ENCODE results near the gene ZNF23. TPM values are rescaled to one million over a fixed set of nuclear protein-coding genes. Genes with fewer than 3 reads are reported as not detected.

ZNF23 gene
- total and polyA plus RNA-seq, 10 of the 15 experiments (the other 5 are each of a cell fraction or from before 2014, with no cell fraction given), result 3.6 to 11.5 (median 8.7) TPM

DNA sequence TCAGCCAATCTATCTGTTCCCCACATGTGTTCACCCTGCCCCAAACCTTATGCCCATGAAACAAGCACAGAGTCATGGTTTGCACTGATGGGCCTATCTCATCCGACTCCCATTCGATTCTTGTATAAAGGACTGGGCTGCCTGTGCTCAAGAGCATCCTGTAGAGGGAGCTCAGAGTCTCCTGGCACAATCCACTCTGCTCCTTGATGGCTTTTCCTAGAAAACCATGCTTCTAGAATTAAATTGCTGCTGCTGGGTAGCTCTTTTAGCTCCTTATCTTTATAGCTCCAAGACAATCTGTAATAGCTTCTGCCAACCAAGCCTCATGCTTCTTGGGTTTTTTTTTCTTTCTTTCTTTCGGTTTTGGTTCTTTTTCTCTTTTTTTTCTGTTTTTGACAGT, 17.4 kb upstream of the ZNF23 start:
- CTCF ChIA-PET, result interaction anchor here (1.0 to 1.1 kb wide), 3 partner anchors 19 to 56 kb away, joined by 4 to 8 read pairs (median 5); no protein-coding TSS in a partner anchor
- Histone ChIP-seq H3K9me3 (replicated peaks; ENCODE audit: control insufficient read depth, insufficient read depth, low read length) (no peaks in the 10 kb centered on the region), H3K4me1 (ENCODE audit: control insufficient read depth, insufficient read depth, low read length) (peaks cover 3% of the 10 kb centered on the region), H3K4me3 (no peak overlapping the region), H2AFZ (ENCODE audit: control insufficient read depth, low read depth, low read length) (no peak overlapping the region), H3K79me2 (ENCODE audit: control insufficient read depth, insufficient read depth, low read length) (peaks cover 1% of the 10 kb centered on the region; the same call in 1 of the 2 replicates), H3K9ac (ENCODE audit: control insufficient read depth, insufficient read depth, low read length) (no peak overlapping the region), H4K20me1 (ENCODE audit: control insufficient read depth, insufficient read depth) (no peaks in the 10 kb centered on the region), H3K27me3 (replicated peaks in 1 of 2; ENCODE audit: control insufficient read depth in 2 of 2, insufficient read depth in 2 of 2, low read length in 1 of 2) (no peaks in the 10 kb centered on the region), H3K36me3 (ENCODE audit: control insufficient read depth in 2 of 2, insufficient read depth in 2 of 2, low read length in 1 of 2) (no peaks in the 10 kb centered on the region), H3K27ac (ENCODE audit: control insufficient read depth, insufficient read depth) (no peak overlapping the region), H3K4me2 (ENCODE audit: control insufficient read depth, insufficient read depth) (no peak overlapping the region)
- ATAC-seq, result 0 out of 3 replicates have a peak, but pooled peaks have one; percentile 17
- BruUV-seq (replicated peaks), result no TSS peak
- DNase-seq (ENCODE audit: low read depth, low spot score), result no peak
- in situ Hi-C loops (cut with MboI), result no loop called here
- intact Hi-C loops (cut with micrococcal nuclease; ENCODE audit: unreplicated experiment), result no loop called here
- SMC1A ChIA-PET (ENCODE audit: uncharacterized antibody, unreplicated experiment), result interaction anchor here (0.9 to 1.0 kb wide), 2 partner anchors 20 to 131 kb away, joined by 4 to 5 read pairs; no protein-coding TSS in a partner anchor
- 84% methylated on average over 3 of the region's 3 CpGs for WGBS (ENCODE audit: insufficient coverage, insufficient replicate concordance, low lambda C conversion rate, missing lambda C conversion rate)
- RAD21 ChIA-PET (ENCODE audit: unreplicated experiment), result interaction anchor here (1.0 to 1.1 kb wide), 2 partner anchors 20 to 131 kb away, joined by 3 to 4 read pairs; no protein-coding TSS in a partner anchor
- FAIRE-seq, result no peak
- POLR2A ChIA-PET, result no interaction called here
- TF ChIP-seq LARP7 (IDR thresholded peaks at IDR 0.05) (no peak), EP300 (IDR thresholded peaks at IDR 0.05; ENCODE audit: borderline replicate concordance in 1 of 2, control insufficient read depth in 1 of 2, low read depth in 2 of 2, low read length in 2 of 2) (no peak), KAT2A (conservative IDR thresholded peaks at IDR 0.05; ENCODE audit: control insufficient read depth, low read depth, low read length) (no peak), RUNX3 (IDR thresholded peaks at IDR 0.05; ENCODE audit: low read length) (no peak), IKZF1 (conservative IDR thresholded peaks at IDR 0.05) (no peak), POLR2A (IDR thresholded peaks at IDR 0.05; ENCODE audit: low read depth, low read length) (no peak), PML (IDR thresholded peaks at IDR 0.05; ENCODE audit: low read length) (no peak), BMI1 (IDR thresholded peaks at IDR 0.05; ENCODE audit: borderline replicate concordance) (no peak), ESRRA (IDR thresholded peaks at IDR 0.05; ENCODE audit: low read length) (no peak), RAD21 (IDR thresholded peaks at IDR 0.05; ENCODE audit: insufficient read depth, low read depth, low read length) (peak; percentile 24; the same call in 1 of the 2 replicates), SMC3 (IDR thresholded peaks at IDR 0.05; ENCODE audit: borderline replicate concordance, low read length) (peak; percentile 11; the same call in 1 of the 2 replicates), RELA (IDR thresholded peaks at IDR 0.05; ENCODE audit: borderline replicate concordance, partially characterized antibody) (no peak)
- TF ChIP-seq, protein P1, sequence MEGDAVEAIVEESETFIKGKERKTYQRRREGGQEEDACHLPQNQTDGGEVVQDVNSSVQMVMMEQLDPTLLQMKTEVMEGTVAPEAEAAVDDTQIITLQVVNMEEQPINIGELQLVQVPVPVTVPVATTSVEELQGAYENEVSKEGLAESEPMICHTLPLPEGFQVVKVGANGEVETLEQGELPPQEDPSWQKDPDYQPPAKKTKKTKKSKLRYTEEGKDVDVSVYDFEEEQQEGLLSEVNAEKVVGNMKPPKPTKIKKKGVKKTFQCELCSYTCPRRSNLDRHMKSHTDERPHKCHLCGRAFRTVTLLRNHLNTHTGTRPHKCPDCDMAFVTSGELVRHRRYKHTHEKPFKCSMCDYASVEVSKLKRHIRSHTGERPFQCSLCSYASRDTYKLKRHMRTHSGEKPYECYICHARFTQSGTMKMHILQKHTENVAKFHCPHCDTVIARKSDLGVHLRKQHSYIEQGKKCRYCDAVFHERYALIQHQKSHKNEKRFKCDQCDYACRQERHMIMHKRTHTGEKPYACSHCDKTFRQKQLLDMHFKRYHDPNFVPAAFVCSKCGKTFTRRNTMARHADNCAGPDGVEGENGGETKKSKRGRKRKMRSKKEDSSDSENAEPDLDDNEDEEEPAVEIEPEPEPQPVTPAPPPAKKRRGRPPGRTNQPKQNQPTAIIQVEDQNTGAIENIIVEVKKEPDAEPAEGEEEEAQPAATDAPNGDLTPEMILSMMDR (IDR thresholded peaks at IDR 0.05 in 2 of 3, conservative IDR thresholded peaks at IDR 0.05 in 1 of 3; ENCODE audit: control insufficient read depth in 2 of 3, extremely low read depth in 1 of 3, insufficient read depth in 1 of 3, low read depth in 3 of 3, low read length in 3 of 3), result peak; percentile 40 to 45 (median 44); a peak in 5 of 6 replicates
- TF ChIP-seq, protein P2, sequence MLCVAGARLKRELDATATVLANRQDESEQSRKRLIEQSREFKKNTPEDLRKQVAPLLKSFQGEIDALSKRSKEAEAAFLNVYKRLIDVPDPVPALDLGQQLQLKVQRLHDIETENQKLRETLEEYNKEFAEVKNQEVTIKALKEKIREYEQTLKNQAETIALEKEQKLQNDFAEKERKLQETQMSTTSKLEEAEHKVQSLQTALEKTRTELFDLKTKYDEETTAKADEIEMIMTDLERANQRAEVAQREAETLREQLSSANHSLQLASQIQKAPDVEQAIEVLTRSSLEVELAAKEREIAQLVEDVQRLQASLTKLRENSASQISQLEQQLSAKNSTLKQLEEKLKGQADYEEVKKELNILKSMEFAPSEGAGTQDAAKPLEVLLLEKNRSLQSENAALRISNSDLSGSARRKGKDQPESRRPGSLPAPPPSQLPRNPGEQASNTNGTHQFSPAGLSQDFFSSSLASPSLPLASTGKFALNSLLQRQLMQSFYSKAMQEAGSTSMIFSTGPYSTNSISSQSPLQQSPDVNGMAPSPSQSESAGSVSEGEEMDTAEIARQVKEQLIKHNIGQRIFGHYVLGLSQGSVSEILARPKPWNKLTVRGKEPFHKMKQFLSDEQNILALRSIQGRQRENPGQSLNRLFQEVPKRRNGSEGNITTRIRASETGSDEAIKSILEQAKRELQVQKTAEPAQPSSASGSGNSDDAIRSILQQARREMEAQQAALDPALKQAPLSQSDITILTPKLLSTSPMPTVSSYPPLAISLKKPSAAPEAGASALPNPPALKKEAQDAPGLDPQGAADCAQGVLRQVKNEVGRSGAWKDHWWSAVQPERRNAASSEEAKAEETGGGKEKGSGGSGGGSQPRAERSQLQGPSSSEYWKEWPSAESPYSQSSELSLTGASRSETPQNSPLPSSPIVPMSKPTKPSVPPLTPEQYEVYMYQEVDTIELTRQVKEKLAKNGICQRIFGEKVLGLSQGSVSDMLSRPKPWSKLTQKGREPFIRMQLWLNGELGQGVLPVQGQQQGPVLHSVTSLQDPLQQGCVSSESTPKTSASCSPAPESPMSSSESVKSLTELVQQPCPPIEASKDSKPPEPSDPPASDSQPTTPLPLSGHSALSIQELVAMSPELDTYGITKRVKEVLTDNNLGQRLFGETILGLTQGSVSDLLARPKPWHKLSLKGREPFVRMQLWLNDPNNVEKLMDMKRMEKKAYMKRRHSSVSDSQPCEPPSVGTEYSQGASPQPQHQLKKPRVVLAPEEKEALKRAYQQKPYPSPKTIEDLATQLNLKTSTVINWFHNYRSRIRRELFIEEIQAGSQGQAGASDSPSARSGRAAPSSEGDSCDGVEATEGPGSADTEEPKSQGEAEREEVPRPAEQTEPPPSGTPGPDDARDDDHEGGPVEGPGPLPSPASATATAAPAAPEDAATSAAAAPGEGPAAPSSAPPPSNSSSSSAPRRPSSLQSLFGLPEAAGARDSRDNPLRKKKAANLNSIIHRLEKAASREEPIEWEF (IDR thresholded peaks at IDR 0.05; ENCODE audit: insufficient replicate concordance, low read depth, low read length), result no peak
- TF ChIP-seq, protein P3, sequence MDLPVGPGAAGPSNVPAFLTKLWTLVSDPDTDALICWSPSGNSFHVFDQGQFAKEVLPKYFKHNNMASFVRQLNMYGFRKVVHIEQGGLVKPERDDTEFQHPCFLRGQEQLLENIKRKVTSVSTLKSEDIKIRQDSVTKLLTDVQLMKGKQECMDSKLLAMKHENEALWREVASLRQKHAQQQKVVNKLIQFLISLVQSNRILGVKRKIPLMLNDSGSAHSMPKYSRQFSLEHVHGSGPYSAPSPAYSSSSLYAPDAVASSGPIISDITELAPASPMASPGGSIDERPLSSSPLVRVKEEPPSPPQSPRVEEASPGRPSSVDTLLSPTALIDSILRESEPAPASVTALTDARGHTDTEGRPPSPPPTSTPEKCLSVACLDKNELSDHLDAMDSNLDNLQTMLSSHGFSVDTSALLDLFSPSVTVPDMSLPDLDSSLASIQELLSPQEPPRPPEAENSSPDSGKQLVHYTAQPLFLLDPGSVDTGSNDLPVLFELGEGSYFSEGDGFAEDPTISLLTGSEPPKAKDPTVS (IDR thresholded peaks at IDR 0.05; ENCODE audit: low read depth, low read length), result no peak

Data from GM12878 (cell line).